ENCODE measurements around the gene TARS2. TPM values are rescaled to one million over a fixed set of nuclear protein-coding genes. Genes with fewer than 3 reads are reported as not detected.

TARS2 gene
- total and polyA plus RNA-seq, 10 of the 15 experiments (the other 5 are each of a cell fraction or from before 2014, with no cell fraction given) = 11.0 to 51.8 (median 45.2) TPM

DNA sequence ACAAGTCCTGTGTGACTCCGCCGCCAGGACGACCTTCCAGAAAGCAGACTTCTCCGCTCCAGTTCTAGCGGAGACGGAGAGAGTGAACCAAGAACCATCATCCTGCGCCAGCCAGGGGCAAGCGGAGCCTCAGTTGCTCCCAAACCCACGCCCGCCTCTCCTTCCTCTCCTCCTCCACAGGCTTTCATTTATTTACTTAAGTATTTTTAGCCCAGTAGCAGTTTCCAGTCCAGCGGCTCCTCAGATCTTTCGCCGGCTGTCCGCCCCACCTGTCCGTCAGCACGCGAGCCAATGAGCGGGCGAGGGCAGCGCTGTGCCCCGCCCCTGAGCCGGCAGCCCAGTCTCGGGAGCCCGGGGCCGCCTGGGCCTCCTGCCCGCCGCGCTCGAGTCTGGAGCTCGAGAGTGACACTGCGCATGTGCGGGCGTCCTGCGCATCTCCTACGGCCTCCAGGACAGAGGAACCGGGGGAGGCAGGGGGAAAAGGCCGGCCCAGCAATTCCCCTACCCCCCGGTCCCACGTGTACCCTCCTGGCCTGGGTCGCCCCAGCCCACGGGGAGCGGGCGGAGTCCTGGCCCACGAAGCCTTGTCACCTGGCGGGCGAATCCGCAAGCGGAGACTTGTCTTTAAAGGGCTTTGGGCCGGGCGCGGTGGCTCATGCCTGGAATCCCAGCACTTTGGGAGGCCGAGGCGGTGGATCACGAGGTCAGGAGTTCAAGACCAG, 28.3 kb downstream of the TARS2 start, which contains the start of gene FALEC (continued):
- no peak for TF ChIP-seq RAD51 (IDR thresholded peaks at IDR 0.05)
- TF ChIP-seq, protein P1, sequence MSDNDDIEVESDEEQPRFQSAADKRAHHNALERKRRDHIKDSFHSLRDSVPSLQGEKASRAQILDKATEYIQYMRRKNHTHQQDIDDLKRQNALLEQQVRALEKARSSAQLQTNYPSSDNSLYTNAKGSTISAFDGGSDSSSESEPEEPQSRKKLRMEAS (IDR thresholded peaks at IDR 0.05; ENCODE audit: low read depth, low read length) = 0 out of 2 replicates have a peak, but pooled peaks have one; percentile 5
- TF ChIP-seq TCF7 (IDR thresholded peaks at IDR 0.05; ENCODE audit: borderline replicate concordance) = peak; percentile 94
- TF ChIP-seq EED (IDR thresholded peaks at IDR 0.05; ENCODE audit: low read depth) = no peak
- TF ChIP-seq ZNF217 (IDR thresholded peaks at IDR 0.05) = no peak
- no peak for TF ChIP-seq ATF2 (IDR thresholded peaks at IDR 0.05; ENCODE audit: low read length)
- no peak for TF ChIP-seq SMARCA5 (IDR thresholded peaks at IDR 0.05)
- TF ChIP-seq ZBTB11 (CRISPR knock-in tag; IDR thresholded peaks at IDR 0.05) = no peak
- no peak for TF ChIP-seq PML (IDR thresholded peaks at IDR 0.05; ENCODE audit: low read length)
- no peak for TF ChIP-seq ZZZ3 (IDR thresholded peaks at IDR 0.05; ENCODE audit: control insufficient read depth, insufficient read length, low read depth)
- no peak for TF ChIP-seq ESRRA (IDR thresholded peaks at IDR 0.05; ENCODE audit: low read length)
- no peak for TF ChIP-seq CEBPB (IDR thresholded peaks at IDR 0.05; ENCODE audit: borderline replicate concordance in 1 of 2, low read depth in 2 of 2, low read length in 2 of 2)
- TF ChIP-seq RELB (IDR thresholded peaks at IDR 0.05; ENCODE audit: low read depth) = no peak
- no peak for TF ChIP-seq ATF7 (IDR thresholded peaks at IDR 0.05; ENCODE audit: low read depth)
- TF ChIP-seq RELA (IDR thresholded peaks at IDR 0.05; ENCODE audit: borderline replicate concordance, partially characterized antibody) = no peak
- TF ChIP-seq BCLAF1 (IDR thresholded peaks at IDR 0.05) = no peak
- peak; percentile 80 for TF ChIP-seq MEF2B (IDR thresholded peaks at IDR 0.05; ENCODE audit: partially characterized antibody, poor library complexity, severe bottlenecking)
- TF ChIP-seq CHD2 (IDR thresholded peaks at IDR 0.05; ENCODE audit: borderline replicate concordance, low read depth, low read length) = peak; percentile 68; the same call in 1 of the 2 replicates
- no peak for TF ChIP-seq TCF12 (IDR thresholded peaks at IDR 0.05; ENCODE audit: low read depth, low read length)
- no peak for TF ChIP-seq CREB1 (IDR thresholded peaks at IDR 0.05; ENCODE audit: low read depth)
- no peak for TF ChIP-seq KAT2A (conservative IDR thresholded peaks at IDR 0.05; ENCODE audit: control insufficient read depth, low read depth, low read length)
- peak; percentile 51; the same call in 1 of the 2 replicates for TF ChIP-seq HDGF (IDR thresholded peaks at IDR 0.05)

All from GM12878 (cell line).